GM19397 (cell line): ENCODE measurements around the gene PABPN1L.

Experiments used
- ATAC-seq: cut with Tn5 transposase; IDR thresholded peaks from one replicate; pipeline ENCODE4 v1.9.1; 2021; ENCODE audit warnings: mild to moderate bottlenecking, moderate library complexity; ENCODE audit not compliant: unreplicated experiment

The PABPN1L gene, protein sequence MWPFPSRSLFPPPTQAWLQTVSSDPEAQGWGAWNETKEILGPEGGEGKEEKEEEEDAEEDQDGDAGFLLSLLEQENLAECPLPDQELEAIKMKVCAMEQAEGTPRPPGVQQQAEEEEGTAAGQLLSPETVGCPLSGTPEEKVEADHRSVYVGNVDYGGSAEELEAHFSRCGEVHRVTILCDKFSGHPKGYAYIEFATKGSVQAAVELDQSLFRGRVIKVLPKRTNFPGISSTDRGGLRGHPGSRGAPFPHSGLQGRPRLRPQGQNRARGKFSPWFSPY

DNA sequence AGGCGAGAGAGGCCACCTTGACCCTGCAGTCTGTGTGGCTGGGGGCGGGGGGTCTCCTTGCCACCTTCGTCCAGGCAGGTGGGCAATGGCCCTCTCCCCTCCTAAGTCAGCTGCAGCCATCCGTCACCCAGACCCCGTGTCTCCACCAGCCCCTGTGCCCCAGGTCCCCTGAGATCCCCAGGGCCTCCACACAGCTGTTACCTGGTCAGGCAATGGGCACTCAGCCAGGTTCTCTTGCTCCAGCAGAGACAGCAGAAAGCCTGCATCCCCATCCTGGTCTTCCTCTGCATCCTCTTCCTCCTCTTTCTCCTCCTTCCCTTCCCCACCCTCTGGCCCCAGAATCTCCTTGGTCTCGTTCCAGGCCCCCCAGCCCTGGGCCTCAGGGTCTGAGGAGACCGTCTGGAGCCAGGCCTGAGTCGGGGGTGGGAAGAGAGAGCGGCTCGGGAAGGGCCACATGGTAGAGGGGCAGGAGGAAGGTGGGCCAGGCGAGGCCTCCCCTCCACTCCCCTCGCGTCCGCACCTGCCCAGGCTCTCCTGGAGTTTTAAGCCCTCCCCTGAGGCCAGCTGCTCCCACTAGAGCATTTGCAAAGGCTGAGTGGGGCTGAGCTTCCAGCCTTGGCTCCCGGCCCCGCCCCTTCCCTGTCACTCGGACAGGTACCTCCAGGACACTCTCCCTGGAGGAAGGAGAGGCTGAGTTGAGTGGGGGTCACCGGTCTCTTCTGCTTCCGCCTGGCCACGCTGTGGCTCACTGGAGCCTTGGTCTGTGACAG is at the start of gene PABPN1L:
TSS of gene PABPN1L (minus strand) at position 510 of the 770 bp plus-strand sequence. CDS start at position 456, 54 bp downstream.
- no peak for ATAC-seq

DNA sequence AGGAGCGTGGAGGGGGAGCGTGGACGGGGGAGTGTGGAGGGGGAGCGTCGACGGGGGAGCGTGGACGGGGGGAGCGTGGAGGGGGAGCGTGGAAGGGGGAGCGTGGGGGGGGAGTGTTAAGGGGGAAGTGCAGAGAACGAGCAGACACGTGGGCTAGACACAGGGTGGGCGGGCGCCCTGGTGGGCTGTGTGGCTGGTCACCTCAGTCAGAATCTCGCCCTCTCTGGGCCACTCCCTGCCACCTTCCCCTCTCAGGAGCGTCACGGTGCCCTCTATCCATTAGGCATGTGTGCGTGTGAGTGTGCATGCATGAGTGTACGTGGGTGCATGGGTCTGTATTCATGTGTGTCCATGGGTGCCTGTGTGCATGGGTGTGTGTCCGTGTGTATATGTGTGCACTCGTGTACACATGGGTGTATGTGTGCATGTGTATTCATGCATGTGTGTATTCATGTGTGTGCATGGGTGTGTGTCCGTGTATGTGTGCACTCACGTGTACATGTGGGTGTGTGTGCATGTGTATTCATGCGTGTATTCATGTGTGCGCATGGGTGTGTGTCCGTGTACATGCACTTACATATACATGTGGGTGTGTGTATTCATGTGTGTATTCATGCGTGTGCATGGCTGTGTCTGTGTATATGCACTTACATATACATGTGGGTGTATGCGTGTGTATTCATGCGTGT is 49.3 kb upstream of the PABPN1L start:
- ATAC-seq: no peak

DNA sequence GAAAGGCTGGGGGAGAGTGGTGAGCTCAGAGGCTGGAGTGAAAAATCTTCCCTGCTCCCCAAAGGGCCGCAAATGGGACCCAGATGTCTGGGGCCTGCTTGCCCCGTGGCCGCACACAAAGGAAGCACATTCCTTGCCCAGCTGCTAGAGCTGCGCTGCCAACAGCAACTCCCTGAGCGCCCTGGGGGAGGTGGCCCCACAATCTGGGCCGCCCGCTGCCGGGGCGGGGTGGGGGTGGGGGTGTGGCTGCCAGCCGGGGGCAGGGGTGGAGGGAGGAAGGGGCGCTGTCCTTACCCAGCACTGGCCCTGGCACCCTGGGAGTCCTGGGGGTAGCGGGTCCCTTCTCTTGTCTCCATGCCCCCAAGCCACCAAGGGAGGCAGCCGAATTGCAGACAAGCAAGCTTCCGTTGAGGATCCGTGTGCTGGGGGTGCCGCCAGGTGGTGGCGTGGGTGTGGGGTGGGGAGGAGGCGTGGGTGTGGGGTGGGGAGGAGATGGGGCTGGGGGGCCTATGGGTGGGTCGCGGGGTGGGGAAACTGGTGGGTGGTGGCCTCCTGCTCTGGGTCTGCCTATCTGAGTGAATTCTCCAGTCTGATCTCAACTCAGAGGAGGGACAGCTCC is 48.4 kb upstream of the PABPN1L start:
- no peak for ATAC-seq

DNA sequence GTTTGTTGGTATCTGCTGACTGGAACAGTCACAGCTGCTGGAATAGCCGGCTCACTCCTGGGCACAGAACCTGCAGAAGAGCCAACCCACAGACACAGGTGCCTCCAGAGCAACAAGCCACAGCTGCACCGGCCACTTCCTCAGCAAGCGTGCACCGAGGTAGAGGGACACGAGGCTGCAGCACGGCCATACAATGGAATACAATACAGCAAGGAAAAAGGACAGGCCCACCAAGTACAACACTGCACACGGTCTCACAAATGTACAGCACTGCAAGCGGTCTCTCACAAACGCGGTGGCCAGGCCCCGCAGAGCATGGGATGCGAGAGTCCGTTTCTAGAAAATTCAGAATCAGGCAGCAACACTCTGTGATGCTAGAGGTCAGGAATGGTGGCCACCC is 47.4 kb upstream of the PABPN1L start:
- no peak for ATAC-seq

DNA sequence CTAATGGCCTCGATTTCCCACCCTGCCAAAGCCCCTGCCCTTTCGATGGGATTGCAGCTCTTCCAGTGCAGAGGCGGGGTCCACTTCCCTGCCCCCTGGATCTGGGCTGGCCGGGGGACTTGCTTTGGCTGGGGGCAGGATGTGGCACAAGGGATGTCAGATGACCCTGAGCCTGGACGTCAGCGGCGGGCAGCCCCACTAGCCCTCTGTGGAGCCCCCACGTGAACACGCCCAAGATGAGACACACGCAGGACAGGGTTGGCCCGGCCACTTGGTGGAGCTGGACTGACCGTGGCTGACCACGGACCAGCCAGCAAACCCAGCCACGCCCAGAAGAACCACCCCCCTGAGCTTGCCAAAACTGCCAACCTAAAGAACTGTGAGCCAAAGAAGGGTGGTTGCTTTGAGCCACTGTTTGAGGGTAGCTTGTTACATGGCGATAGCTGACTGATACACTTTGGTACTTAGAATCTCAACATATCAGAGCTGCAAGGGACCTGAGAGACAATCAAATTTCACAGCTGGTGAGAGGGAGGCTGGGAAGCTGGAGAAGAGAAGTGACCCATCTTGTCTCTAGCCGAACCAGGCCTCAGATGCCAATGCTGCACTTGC is 46.6 kb upstream of the PABPN1L start:
- ATAC-seq: no peak

DNA sequence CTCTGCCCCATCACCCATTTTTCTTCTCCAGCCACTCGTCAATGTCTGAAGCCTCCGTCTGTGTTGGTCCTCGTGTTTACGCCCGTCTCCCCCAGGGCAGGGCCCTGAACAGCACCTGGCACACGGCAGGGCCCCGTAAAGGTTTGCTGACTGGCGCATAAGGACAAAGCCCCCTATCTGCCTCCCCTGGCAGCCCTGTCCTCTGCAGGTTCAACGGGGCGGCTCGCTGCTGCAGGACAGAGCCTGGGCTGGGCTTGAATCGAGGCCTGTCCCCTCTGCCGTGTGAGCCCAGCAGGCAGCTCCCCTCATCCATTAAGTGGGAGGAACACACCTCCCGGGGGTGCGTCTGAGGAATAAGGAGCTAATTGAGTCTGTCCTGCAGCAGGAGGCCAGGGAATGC is 46.1 kb upstream of the PABPN1L start:
- no peak for ATAC-seq

DNA sequence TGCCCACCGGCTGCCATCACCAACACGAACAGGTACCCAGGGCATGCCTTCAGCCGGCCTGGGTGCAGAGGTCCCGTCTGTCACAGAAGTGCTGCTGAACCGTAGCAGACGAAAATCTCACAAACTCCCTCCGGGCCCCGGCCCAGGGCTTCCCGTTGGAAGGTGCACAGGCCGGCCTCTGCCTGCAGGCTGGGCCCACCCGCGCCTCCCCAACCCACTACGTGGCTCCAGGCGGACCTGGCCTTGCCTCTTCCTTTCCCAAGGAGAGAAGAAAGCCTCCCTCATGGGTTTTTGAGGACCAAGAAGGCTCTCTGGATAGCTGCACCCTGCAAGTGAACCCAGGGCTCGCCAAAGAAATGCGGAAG is 45.5 kb upstream of the PABPN1L start:
- no peak for ATAC-seq

DNA sequence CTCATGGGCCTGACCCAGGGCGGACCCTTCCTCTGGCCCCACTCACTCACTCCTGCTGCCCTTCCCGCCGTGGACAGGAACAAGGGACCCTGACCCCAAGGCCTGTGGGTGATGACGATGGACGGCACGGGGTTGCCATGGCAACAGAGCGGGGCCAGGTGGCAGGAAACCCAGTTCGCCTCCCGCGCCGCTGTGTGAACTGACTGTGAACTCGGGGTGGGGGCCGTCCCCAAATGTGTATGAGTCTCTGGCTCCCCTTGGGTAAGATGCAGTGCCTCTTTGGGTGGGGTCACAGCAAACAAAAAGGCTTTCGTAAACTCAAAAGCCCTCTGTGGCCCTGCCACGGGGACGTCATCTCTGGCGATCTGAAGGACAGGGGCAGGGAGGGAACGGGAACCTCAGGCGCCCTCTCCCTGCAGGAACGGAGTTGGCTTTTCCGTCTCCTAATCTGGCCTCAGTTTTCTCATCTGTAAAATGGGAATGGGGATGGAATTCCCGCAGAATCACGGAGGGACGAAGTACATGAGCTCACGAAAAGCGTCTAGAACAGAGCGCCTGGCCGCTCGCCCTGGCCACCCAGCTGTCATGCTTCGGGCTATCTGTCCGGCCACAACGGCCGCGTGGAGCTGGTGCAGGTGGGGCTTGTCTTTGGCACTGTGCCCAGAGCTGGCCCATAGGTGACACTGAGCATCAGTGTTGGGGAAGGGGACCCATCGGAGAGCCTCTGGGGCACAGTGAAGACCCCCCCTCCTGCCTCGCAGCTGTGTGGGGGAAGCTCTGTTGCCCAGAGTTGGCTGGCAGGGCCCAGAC is 44.9 kb upstream of the PABPN1L start:
- no peak for ATAC-seq

DNA sequence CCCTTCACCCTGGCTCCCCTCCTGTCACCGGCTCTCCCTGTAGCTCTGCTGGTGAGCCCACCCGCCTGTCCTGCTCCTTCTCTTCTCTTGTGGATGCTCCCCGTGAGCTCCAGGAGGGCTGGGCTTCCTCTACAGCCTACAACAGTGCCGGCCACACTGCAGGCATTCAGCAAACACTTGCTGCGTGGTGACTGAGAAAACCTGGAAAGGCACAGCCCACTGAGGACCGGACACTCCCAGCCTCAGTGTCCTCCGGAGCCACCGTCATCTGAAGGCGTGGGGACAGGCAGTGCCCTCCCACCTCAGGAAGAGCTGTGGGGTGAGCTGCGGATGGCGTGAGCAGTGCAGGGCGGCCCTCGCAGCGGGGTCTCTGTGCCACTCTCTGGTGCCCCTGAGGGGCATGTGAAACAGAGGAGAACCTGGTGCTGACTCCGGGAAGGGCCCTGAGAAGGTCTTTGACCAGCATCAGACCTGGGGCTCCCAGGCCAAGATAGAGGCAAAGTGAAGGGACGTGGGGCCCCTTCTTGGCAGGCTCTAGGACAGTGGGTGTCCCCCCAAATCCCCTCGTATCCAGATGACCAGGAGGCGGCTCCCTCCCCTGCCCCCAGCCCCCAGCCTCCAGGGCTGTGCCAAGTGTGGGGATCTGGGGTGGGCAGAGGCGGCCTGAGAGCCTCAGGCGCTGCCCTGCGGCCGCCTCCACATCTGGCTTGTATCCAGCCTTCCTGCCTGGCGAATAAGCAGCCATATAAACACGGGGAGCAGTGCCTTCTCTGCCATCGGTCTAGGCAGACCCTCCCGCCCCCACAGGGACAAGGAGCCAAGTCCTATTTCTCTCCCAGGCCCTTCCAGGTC is 44.0 kb upstream of the PABPN1L start:
- no peak for ATAC-seq

DNA sequence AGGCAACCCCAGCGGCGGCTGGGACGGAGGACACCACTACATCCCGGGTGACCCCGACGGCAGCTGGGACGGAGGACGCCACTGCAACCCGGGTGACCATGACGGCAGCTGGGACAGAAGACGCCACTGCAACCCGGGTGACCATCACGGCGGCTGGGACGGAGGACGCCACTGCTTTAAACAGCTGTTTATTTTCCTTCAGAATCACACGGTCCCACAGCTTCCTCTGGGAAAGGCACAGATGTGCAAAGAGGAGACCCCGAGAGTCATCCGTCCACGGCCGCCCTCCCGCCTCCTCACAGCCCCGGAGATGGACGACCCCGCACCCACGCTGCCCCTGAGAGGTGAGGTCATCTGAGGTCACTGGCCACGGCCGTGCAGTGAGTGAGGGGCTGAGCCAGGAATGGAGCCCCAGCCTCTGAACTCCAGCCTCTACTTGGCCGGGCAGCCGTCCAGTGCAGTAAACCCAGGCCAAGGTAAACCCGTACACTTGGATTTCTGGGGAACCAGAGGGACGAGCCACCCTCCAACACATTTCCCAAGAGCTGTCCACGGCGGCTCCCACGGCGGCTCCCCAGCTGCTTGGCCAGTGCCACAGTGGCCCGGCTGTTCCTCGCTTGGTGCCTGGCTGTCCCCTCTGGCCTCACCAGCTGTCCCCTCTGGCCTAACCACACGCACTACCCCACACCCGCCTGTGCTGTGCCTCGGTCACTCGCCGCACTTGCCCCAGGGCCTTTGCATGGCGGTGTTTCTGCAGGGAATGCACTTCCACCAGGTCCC is 43.2 kb upstream of the PABPN1L start:
- ATAC-seq: no peak

DNA sequence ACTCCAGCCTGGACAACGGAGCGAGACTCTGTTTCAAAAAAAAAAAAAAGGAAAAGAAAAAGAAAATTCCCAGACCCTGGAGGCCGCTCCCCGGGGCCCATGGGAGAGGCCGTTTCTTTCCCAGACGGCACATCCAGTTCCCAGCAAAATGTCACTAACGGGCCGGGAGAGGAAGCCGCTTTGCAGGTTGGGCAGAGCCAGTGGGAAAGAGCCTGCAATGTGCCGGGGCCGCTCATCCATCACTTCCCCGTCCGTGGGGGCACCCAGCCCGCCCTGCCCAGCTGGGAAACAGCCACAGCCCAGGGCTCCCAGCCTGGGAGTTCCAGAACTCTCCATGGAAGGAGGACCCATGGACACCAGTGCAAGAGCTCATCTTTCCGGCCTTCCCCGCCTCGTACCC is 41.8 kb upstream of the PABPN1L start:
- ATAC-seq: no peak

DNA sequence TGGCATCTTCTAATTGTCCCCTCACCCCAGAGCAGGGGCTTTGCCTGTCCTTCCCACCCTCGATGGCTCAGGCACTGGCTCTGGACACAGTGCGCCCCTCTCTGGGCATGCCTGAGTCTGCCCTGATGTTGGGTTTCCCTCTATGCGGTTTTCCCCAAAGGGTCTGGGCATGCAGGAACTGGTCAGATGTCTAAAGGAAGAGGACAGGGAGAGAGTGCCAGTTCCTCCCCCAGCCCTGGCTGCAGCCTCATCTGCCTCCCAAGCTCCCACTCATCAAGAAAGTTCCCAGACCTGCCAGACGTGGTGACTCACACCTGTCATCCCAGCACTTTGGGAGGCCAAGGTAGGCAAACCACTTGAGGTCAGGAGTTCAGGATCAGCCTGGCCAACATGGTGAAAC is 41.3 kb upstream of the PABPN1L start:
- no peak for ATAC-seq

DNA sequence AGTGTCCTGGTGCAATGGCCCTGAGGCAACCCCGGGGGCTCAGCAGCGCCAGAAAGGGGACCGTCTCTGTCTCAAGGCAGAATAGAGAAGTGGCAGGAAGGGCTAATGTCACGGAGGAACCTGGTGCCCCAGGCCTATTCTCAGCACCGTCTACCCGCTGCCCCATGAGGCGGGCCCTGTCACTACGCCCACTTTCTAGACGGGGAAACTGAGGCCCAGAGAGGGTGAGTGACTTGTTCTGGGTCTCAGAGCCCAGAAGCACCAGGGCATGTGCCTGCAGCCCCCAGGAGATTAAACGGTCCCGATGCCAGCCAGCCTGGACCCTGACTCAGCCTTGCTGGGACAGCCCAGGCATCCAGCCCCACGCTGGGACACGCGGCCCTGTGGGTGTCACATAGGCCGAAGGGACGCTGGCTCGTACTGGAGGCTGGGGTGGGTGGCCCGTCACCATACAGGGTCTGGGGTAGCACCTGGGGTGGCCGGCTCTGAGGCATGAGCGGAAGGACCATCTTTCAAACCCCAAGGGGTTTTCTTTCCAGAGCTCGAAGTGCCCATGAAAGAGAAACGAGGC is 40.2 kb upstream of the PABPN1L start:
- ATAC-seq: no peak

DNA sequence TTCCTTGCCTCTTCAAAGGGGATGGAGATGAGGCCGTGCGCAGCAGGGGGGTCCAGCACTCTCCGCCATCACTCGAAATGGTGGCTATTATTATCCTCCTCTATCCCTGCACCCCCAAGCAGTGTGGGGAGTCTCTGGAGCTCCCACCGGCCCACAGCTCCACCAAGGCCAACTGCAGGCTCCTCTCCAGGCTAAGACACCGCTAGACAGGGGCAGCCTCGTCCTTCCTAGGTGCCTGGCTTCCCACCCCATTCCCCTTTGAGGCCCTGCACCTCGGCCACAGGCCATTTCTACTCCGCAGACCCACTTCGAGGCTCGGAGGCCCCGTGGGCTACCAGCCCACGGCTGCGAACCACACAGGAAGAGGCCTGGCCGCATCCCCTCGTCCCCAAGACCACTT is 39.6 kb upstream of the PABPN1L start:
- no peak for ATAC-seq

DNA sequence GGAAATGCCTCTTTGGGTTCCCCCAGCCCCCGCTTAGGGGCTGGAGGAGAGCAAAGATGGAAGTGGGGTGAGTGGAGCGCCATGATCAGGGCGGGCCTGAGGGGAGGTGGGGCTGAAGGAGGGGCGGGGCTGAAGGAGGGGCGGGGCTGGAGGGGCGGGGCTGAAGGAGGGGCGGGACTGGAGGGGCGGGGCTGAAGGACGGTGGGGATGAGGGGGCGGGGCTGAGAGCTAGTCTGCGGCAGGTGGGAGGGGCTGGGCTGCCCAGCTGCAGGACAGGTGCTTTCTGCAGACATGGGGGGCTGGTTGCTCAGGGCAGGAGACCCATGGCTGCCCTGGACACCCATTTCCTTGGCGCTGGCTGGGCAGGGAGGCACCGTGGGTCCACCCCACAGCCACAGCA is 39.1 kb upstream of the PABPN1L start:
- no peak for ATAC-seq

DNA sequence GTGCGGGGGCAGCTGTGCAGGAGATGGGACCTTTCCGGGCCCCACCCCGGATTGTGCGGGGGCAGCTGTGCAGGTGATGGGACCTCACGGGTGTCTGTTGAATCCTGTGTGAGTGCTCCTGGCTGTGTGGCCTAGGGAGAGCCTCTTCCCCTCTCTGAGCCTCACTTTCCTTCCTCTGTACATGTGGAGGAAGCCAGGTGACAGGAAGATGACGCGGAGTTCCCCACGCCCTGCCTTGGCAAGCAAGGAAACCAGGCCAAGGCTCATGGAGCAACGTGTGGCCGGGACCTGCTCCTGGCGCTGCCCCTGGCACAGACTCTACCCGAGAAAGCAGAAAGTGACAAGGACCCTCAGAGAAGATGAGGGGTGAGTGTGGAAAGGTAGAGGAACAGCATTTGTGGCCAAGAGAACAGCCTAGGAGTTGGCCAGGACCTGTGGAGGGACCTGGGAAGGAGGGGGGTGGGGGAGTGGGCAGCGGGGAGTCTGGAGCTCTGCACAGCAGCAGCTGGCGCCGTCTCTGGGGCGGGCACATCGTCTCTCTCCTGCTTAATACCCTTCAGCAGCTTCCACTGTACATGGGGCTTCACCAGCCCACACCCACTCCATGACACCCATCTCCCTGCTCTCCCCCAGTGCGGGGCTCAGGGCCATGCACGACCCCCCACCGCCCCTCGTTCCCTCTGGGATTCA is 38.4 kb upstream of the PABPN1L start:
- no peak for ATAC-seq

DNA sequence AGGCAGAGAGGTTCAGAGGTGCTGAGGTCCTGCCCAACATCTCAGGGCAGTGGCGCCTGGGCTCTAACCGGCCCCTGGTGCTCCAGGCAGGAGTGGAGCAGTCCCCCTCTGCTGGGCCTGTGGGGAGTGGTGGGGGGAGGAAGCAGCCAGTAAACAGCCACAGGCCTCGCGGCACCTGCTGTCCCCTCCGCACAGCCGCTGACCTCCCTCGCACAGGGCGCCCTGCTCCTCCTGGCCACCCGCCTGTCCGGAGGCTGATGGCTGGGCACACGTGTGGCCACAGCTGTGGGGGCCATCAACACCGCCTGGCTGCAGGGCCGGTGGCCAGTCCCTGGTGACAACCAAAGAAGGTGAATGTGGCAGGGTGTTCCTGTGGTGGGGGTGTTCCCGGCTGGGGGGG is 36.8 kb upstream of the PABPN1L start:
- ATAC-seq: no peak

DNA sequence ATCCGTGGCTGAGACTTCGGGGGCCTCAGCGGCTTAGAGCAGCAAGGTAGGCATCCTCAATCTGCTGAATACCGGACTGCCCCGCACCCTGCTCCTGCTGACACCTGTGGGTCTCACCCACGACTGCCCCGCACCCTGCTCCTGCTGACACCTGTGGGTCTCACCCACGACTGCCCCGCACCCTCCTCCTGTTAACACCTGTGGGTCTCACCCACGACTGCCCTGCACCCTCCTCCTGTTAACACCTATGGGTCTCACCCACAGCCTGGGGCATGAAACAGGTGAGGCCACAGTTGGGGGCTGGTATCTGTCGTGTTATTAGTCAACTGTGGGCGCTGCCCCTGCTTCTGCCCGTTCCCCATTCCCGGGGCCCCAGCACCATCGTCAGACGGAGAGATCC is 36.3 kb upstream of the PABPN1L start:
- ATAC-seq: no peak
